Liver (tissue), 9 donors: ENCODE results near the gene ATP6V0E1. TPM values are rescaled to one million over a fixed set of nuclear protein-coding genes. Genes with fewer than 3 reads are reported as not detected.
A peak's percentile ranks its signal among the peaks of the same experiment; 100 is the strongest.

Experiments
- DNase-seq: peaks from one replicate; pipeline ENCODE4 v3.0.0-alpha.2; 2017; ENCODE audit warnings: low spot score
- H3K27ac ChIP-seq, 2 donors: one replicate each; pipeline ENCODE4 v1.7.0; 2013; ENCODE audit warnings: inconsistent platforms in 2 of 2, low read length in 2 of 2, control low read depth in 1 of 2, low read depth in 1 of 2, mild to moderate bottlenecking in 1 of 2
- H3K27me3 ChIP-seq, 4 donors: one replicate each; pipeline versions ENCODE4 v1.6.1 to v1.7.0; 2013; ENCODE audit warnings: low read length in 3 of 4, inconsistent platforms in 1 of 4, mild to moderate bottlenecking in 1 of 4, moderate library complexity in 1 of 4; ENCODE audit not compliant: control insufficient read depth in 4 of 4, insufficient read depth in 4 of 4
- H3K36me3 ChIP-seq, 4 donors: one replicate each; pipeline versions ENCODE4 v1.6.1 to v1.7.0; 2013; ENCODE audit warnings: low read length in 3 of 4, mild to moderate bottlenecking in 3 of 4, low read depth in 1 of 4, moderate library complexity in 1 of 4; ENCODE audit not compliant: control insufficient read depth in 4 of 4, insufficient read depth in 3 of 4
- H3K4me1 ChIP-seq, 4 donors: one replicate each; pipeline versions ENCODE4 v1.6.1 to v1.7.0; 2013; ENCODE audit warnings: low read length in 3 of 4, mild to moderate bottlenecking in 3 of 4, moderate library complexity in 1 of 4; ENCODE audit not compliant: control insufficient read depth in 4 of 4, insufficient read depth in 4 of 4
- H3K4me3 ChIP-seq, 3 donors: one replicate each; pipeline versions ENCODE4 v1.6.1 to v1.7.0; 2013; ENCODE audit warnings: low read length in 3 of 3, control low read depth in 1 of 3, low read depth in 1 of 3, mild to moderate bottlenecking in 1 of 3
- H3K9ac ChIP-seq, 2 donors: one replicate each; pipeline ENCODE4 v1.7.0; 2013; ENCODE audit warnings: low read length in 2 of 2, mild to moderate bottlenecking in 2 of 2, moderate library complexity in 2 of 2, control low read depth in 1 of 2, low read depth in 1 of 2
- H3K9me3 ChIP-seq, 4 donors: one replicate each; pipeline versions ENCODE4 v1.6.1 to v1.7.0; 2013; ENCODE audit warnings: low read length in 3 of 4; ENCODE audit not compliant: control insufficient read depth in 4 of 4
- ATF3 ChIP-seq: IDR thresholded peaks from 2 replicates; pipeline ENCODE4 v1.6.1; 2016; ENCODE audit warnings: antibody characterized with exemption
- EGR1 ChIP-seq, 2 donors: IDR thresholded peaks; 2 replicates each; pipeline ENCODE4 v1.6.1; 2016 to 2018; ENCODE audit warnings: antibody characterized with exemption in 2 of 2, low read depth in 2 of 2
- FOXA2 ChIP-seq: IDR thresholded peaks from 2 replicates; pipeline ENCODE4 v1.6.1; 2016; ENCODE audit warnings: antibody characterized with exemption
- GABPA ChIP-seq, 2 donors: IDR thresholded peaks in 1 of 2; conservative IDR thresholded peaks in 1 of 2; 2 replicates each; pipeline ENCODE4 v1.6.1; 2016; ENCODE audit warnings: antibody characterized with exemption in 2 of 2, mild to moderate bottlenecking in 1 of 2, moderate library complexity in 1 of 2
- HNF4A ChIP-seq, 2 donors: conservative IDR thresholded peaks; 2 replicates each; pipeline ENCODE4 v1.6.1; 2016; ENCODE audit warnings: antibody characterized with exemption in 2 of 2, mild to moderate bottlenecking in 2 of 2
- HNF4G ChIP-seq: IDR thresholded peaks from 2 replicates; pipeline ENCODE4 v1.6.1; 2016; ENCODE audit warnings: antibody characterized with exemption
- JUND ChIP-seq, 2 donors: IDR thresholded peaks; 2 replicates each; pipeline ENCODE4 v1.6.1; 2016; ENCODE audit warnings: antibody characterized with exemption in 2 of 2
- MAX ChIP-seq: IDR thresholded peaks from 2 replicates; pipeline ENCODE4 v1.6.1; 2016; ENCODE audit warnings: antibody characterized with exemption
- RAD21 ChIP-seq, 2 donors: IDR thresholded peaks; 2 replicates each; pipeline ENCODE4 v1.6.1; 2016; ENCODE audit warnings: antibody characterized with exemption in 2 of 2, mild to moderate bottlenecking in 2 of 2
- RXRA ChIP-seq, 2 donors: IDR thresholded peaks; 2 replicates each; pipeline ENCODE4 v1.6.1; 2017 to 2018; ENCODE audit warnings: antibody characterized with exemption in 2 of 2, mild to moderate bottlenecking in 1 of 2
- SP1 ChIP-seq: IDR thresholded peaks from 2 replicates; pipeline ENCODE4 v1.6.1; 2018; ENCODE audit warnings: antibody characterized with exemption, mild to moderate bottlenecking
- TAF1 ChIP-seq: conservative IDR thresholded peaks from 2 replicates; pipeline ENCODE4 v1.6.1; 2016; ENCODE audit warnings: antibody characterized with exemption, mild to moderate bottlenecking
- YY1 ChIP-seq: IDR thresholded peaks from 2 replicates; pipeline ENCODE4 v1.6.1; 2016; ENCODE audit warnings: antibody characterized with exemption, mild to moderate bottlenecking
- ZBTB33 ChIP-seq: IDR thresholded peaks from 2 replicates; pipeline ENCODE4 v1.6.1; 2016; ENCODE audit warnings: antibody characterized with exemption
- WGBS: extraction: QIAGEN DNeasy Blood & Tissue Kit; methylation state at CpG from one replicate; pipeline ENCODE4 v1.1.7; 2013; 5-methylcytosine and 5-hydroxymethylcytosine counted together
- polyA plus RNA-seq, 2 donors: library from polyadenylated mRNA; stranded (reverse) in 1 of 2; unstranded in 1 of 2; fragments of 200-250 nt in 1 of 2; fragments of >200 nt in 1 of 2; fragmentation: Nextera tagmentation in 1 of 2; extraction: Ambion mirVana in 1 of 2; gene quantifications; one replicate each; pipeline versions ENCODE4 v1.2.1 to v1.2.3, GENCODE V29; 2013 to 2015
- total RNA-seq, 2 donors: library from RNA; depleted of rRNA; stranded (reverse); fragments of >200 nt; gene quantifications; one replicate each; pipeline ENCODE4 v1.2.3, GENCODE V29; 2014
- TF ChIP-seq, protein P1 (sequence below): IDR thresholded peaks from 2 replicates; pipeline ENCODE4 v1.6.1; 2016; ENCODE audit warnings: antibody characterized with exemption, mild to moderate bottlenecking
- TF ChIP-seq, protein P2 (sequence below): fragments of 150-350 bp; IDR thresholded peaks from 2 replicates; pipeline ENCODE4 v1.5.1; 2017; ENCODE audit warnings: improper control_type of control experiment, low read depth, low read length; ENCODE audit not compliant: missing input control
- donor health status: healthy.
- donor health status: healthy.
- donor health status: healthy.
- donor health status: healthy.
- donor health status: healthy.

ATP6V0E1 gene
- total and polyA plus RNA-seq, 4 donors, result 56.6 to 396 (median 111) TPM

- WGBS, result under 1% methylated on average over 11 of the region's 11 CpGs
- Histone ChIP-seq H3K9me3 (no peaks in the 10 kb centered on the region), H3K9ac (peak overlapping the region; percentile 3 to 55), H3K36me3 (no peaks in the 10 kb centered on the region), H3K4me1 (peaks cover 1 to 21% (median 16%) of the 10 kb centered on the region in 4 donors), H3K27ac (peak overlapping the region; percentile 48 to 99), H3K27me3 (no peaks in the 10 kb centered on the region), H3K4me3 (peak overlapping the region; percentile 84 to 98 (median 86))
- TF ChIP-seq ZBTB33 (no peak), YY1 (no peak), MAX (no peak), HNF4G (no peak), FOXA2 (no peak), GABPA (IDR thresholded peaks at IDR 0.05 in 1 of 2, conservative IDR thresholded peaks at IDR 0.05 in 1 of 2) (no peak)
- TF ChIP-seq, protein P1, sequence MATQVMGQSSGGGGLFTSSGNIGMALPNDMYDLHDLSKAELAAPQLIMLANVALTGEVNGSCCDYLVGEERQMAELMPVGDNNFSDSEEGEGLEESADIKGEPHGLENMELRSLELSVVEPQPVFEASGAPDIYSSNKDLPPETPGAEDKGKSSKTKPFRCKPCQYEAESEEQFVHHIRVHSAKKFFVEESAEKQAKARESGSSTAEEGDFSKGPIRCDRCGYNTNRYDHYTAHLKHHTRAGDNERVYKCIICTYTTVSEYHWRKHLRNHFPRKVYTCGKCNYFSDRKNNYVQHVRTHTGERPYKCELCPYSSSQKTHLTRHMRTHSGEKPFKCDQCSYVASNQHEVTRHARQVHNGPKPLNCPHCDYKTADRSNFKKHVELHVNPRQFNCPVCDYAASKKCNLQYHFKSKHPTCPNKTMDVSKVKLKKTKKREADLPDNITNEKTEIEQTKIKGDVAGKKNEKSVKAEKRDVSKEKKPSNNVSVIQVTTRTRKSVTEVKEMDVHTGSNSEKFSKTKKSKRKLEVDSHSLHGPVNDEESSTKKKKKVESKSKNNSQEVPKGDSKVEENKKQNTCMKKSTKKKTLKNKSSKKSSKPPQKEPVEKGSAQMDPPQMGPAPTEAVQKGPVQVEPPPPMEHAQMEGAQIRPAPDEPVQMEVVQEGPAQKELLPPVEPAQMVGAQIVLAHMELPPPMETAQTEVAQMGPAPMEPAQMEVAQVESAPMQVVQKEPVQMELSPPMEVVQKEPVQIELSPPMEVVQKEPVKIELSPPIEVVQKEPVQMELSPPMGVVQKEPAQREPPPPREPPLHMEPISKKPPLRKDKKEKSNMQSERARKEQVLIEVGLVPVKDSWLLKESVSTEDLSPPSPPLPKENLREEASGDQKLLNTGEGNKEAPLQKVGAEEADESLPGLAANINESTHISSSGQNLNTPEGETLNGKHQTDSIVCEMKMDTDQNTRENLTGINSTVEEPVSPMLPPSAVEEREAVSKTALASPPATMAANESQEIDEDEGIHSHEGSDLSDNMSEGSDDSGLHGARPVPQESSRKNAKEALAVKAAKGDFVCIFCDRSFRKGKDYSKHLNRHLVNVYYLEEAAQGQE, result no peak
- no peak for DNase-seq
Measured at GRCh38 chr5:173055722-173055982, 72.1 kb downstream of the ATP6V0E1 start.

- Histone ChIP-seq H3K27ac (peak within 1 kb of the TSS; percentile 98 to 99), H3K36me3 (no peaks in the 10 kb centered on the region), H3K27me3 (no peaks in the 10 kb centered on the region), H3K4me1 (peaks cover 1 to 21% (median 16%) of the 10 kb centered on the region in 4 donors), H3K4me3 (peak within 1 kb of the TSS; percentile 84 to 99 (median 98)), H3K9ac (peak within 1 kb of the TSS; percentile 3 to 55), H3K9me3 (no peaks in the 10 kb centered on the region)
- DNase-seq, result peak; percentile 96
- under 1% methylated on average over 74 of the region's 74 CpGs for WGBS
- TF ChIP-seq, protein P2, sequence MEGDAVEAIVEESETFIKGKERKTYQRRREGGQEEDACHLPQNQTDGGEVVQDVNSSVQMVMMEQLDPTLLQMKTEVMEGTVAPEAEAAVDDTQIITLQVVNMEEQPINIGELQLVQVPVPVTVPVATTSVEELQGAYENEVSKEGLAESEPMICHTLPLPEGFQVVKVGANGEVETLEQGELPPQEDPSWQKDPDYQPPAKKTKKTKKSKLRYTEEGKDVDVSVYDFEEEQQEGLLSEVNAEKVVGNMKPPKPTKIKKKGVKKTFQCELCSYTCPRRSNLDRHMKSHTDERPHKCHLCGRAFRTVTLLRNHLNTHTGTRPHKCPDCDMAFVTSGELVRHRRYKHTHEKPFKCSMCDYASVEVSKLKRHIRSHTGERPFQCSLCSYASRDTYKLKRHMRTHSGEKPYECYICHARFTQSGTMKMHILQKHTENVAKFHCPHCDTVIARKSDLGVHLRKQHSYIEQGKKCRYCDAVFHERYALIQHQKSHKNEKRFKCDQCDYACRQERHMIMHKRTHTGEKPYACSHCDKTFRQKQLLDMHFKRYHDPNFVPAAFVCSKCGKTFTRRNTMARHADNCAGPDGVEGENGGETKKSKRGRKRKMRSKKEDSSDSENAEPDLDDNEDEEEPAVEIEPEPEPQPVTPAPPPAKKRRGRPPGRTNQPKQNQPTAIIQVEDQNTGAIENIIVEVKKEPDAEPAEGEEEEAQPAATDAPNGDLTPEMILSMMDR, result no peak
- peak; percentile 53 for TF ChIP-seq MAX
- no peak for TF ChIP-seq TAF1
- TF ChIP-seq YY1, result peak; percentile 71
- TF ChIP-seq ATF3, result no peak
- no peak for TF ChIP-seq ZBTB33
- TF ChIP-seq RAD21 (IDR thresholded peaks at IDR 0.05), result peak; percentile 45 to 48
- no peak for TF ChIP-seq RXRA (IDR thresholded peaks at IDR 0.05)
- TF ChIP-seq HNF4G, result no peak
- TF ChIP-seq HNF4A (conservative IDR thresholded peaks at IDR 0.05), result peak in 1 of 2 donors; percentile 18
- TF ChIP-seq, protein P1, result peak; percentile 21
- no peak for TF ChIP-seq JUND (IDR thresholded peaks at IDR 0.05)
- TF ChIP-seq SP1, result peak; percentile 85
- TF ChIP-seq EGR1 (IDR thresholded peaks at IDR 0.05; ENCODE audit: low read depth in 2 of 2), result peak; percentile 65 to 68
- peak in 1 of 2 donors; percentile 84 for TF ChIP-seq GABPA (IDR thresholded peaks at IDR 0.05 in 1 of 2, conservative IDR thresholded peaks at IDR 0.05 in 1 of 2)
Measured at GRCh38 chr5:173055983-173056782, 72.6 kb downstream of the ATP6V0E1 start, which contains the start of gene CREBRF. Gene CREBRF, plus strand, starts transcription at chr5:173056352. Its CDS starts 24,424 bp downstream, at chr5:173080776.
